Karpas-422 (cell line): ENCODE results near the gene ANKS1B. TPM values are rescaled to one million over a fixed set of nuclear protein-coding genes. Genes with fewer than 3 reads are reported as not detected.

Experiments used
- DNase-seq: peaks from one replicate; pipeline ENCODE4 v3.0.0-alpha.2; 2015
- H2AFZ ChIP-seq: fragments of 200-600 bp; sonication (generic); 2 replicates; pipeline ENCODE4 v1.6.1; 2014; ENCODE audit warnings: antibody characterized with exemption, low read length, mixed read lengths
- H3K27ac ChIP-seq: fragments of 200-600 bp; sonication (generic); 2 replicates; pipeline ENCODE4 v1.5.1; 2014; ENCODE audit warnings: mild to moderate bottlenecking, low read length, moderate library complexity
- H3K27me3 ChIP-seq: fragments of 200-600 bp; sonication (generic); 2 replicates; pipeline ENCODE4 v1.6.1; 2014; ENCODE audit warnings: low read length, mixed read lengths
- H3K36me3 ChIP-seq: fragments of 200-600 bp; sonication (generic); 2 replicates; pipeline ENCODE4 v1.6.1; 2014; ENCODE audit warnings: low read length, mixed read lengths; ENCODE audit not compliant: insufficient read depth
- H3K4me1 ChIP-seq: fragments of 200-600 bp; sonication (generic); 2 replicates; pipeline ENCODE4 v1.6.1; 2014; ENCODE audit warnings: mild to moderate bottlenecking, low read length, mixed read lengths
- H3K4me2 ChIP-seq: fragments of 200-600 bp; sonication (generic); 2 replicates; pipeline ENCODE4 v1.6.1; 2014; ENCODE audit warnings: low read length, low read depth, mild to moderate bottlenecking; ENCODE audit not compliant: poor library complexity, severe bottlenecking
- H3K4me3 ChIP-seq: fragments of 200-600 bp; sonication (generic); 2 replicates; pipeline ENCODE4 v1.5.1; 2014; ENCODE audit warnings: mild to moderate bottlenecking, antibody characterized with exemption, low read length, mixed read lengths
- H3K79me2 ChIP-seq: fragments of 200-600 bp; sonication (generic); 2 replicates; pipeline ENCODE4 v1.6.1; 2014; ENCODE audit warnings: mild to moderate bottlenecking, low read length, mixed read lengths
- H3K9ac ChIP-seq: fragments of 200-600 bp; sonication (generic); 2 replicates; pipeline ENCODE4 v1.6.0; 2014; ENCODE audit warnings: low read length
- H3K9me2 ChIP-seq: fragments of 200-600 bp; sonication (generic), shearing (Covaris generic); replicated peaks from 2 replicates; pipeline ENCODE4 v1.6.0; 2014; ENCODE audit warnings: mild to moderate bottlenecking, low read length, moderate library complexity; ENCODE audit not compliant: insufficient read depth
- H3K9me3 ChIP-seq: fragments of 300-700, 200-600 bp; sonication (generic); 2 replicates; pipeline ENCODE4 v1.6.1; 2014; ENCODE audit warnings: low read length, mixed read lengths
- H4K20me1 ChIP-seq: fragments of 200-600 bp; sonication (generic); 2 replicates; pipeline ENCODE4 v1.6.1; 2014; ENCODE audit warnings: mild to moderate bottlenecking, antibody characterized with exemption, low read length, low read depth; ENCODE audit not compliant: insufficient read depth
- total RNA-seq: library from RNA; depleted of rRNA; stranded (reverse); fragments of >200 nt; shearing (Covaris generic); gene quantifications from 2 replicates; pipeline ENCODE4 v1.2.3, GENCODE V29; 2014; ENCODE audit warnings: low replicate concordance

ANKS1B gene
- total RNA-seq, 1 experiment from 2014 or later = 23.4 TPM

GRCh38 chr12:98808243-98808875 lies 1176.4 kb downstream of the ANKS1B start:
- no peaks in the 10 kb centered on the region for H3K79me2 ChIP-seq
- no peak overlapping the region for H3K4me3 ChIP-seq
- no peak overlapping the region for H2AFZ ChIP-seq
- H4K20me1 ChIP-seq = no peaks in the 10 kb centered on the region
- no peaks in the 10 kb centered on the region for H3K27me3 ChIP-seq
- no peak overlapping the region for H3K9ac ChIP-seq
- no peaks in the 10 kb centered on the region for H3K9me2 ChIP-seq
- no peak for DNase-seq
- no peak overlapping the region for H3K4me2 ChIP-seq
- no peak overlapping the region for H3K27ac ChIP-seq
- H3K4me1 ChIP-seq = peaks cover 9% of the 10 kb centered on the region
- no peaks in the 10 kb centered on the region for H3K36me3 ChIP-seq
- H3K9me3 ChIP-seq = no peaks in the 10 kb centered on the region

DNA sequence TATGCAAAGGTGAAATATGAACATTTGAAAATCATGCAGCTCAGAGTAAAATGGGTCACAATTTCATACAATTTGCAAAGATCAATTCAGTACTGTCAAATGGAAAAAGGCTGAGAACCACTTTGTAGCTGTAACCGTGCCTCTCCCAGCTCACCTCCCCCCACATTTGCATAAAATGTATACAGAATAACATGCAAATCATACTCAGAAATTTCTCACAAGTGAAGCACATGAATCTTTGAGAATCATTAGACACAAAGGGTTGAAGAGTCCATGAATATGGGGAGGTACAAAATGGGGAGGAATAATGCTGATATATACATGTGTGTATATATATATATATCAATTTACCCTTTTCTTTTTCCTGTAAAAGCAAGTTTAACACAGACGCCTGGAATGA lies 1177.5 kb downstream of the ANKS1B start:
- DNase-seq = peak; percentile 44
- H3K4me3 ChIP-seq = no peak overlapping the region
- no peak overlapping the region for H3K27ac ChIP-seq
- H3K79me2 ChIP-seq = no peaks in the 10 kb centered on the region
- no peaks in the 10 kb centered on the region for H3K36me3 ChIP-seq
- H4K20me1 ChIP-seq = no peaks in the 10 kb centered on the region
- no peaks in the 10 kb centered on the region for H3K9me2 ChIP-seq
- peaks cover 9% of the 10 kb centered on the region for H3K4me1 ChIP-seq
- H2AFZ ChIP-seq = no peak overlapping the region
- H3K4me2 ChIP-seq = no peak overlapping the region
- H3K9ac ChIP-seq = no peak overlapping the region
- no peaks in the 10 kb centered on the region for H3K9me3 ChIP-seq
- H3K27me3 ChIP-seq = no peaks in the 10 kb centered on the region

GRCh38 chr12:98803468-98804209 lies 1181.1 kb downstream of the ANKS1B start:
- Histone ChIP-seq H3K9me2 (no peaks in the 10 kb centered on the region), H3K36me3 (no peaks in the 10 kb centered on the region), H2AFZ (no peak overlapping the region), H3K9me3 (no peaks in the 10 kb centered on the region), H3K4me3 (no peak overlapping the region), H3K4me2 (no peak overlapping the region), H3K9ac (no peak overlapping the region), H3K79me2 (no peaks in the 10 kb centered on the region), H3K27ac (no peak overlapping the region), H3K27me3 (no peaks in the 10 kb centered on the region), H4K20me1 (no peaks in the 10 kb centered on the region), H3K4me1 (peaks cover 9% of the 10 kb centered on the region)
- DNase-seq = no peak

- no peaks in the 10 kb centered on the region for H3K79me2 ChIP-seq
- H3K9me2 ChIP-seq = no peaks in the 10 kb centered on the region
- H3K4me3 ChIP-seq = no peak overlapping the region
- no peak overlapping the region for H3K4me2 ChIP-seq
- no peak for DNase-seq
- no peak overlapping the region for H2AFZ ChIP-seq
- no peaks in the 10 kb centered on the region for H3K4me1 ChIP-seq
- H3K9me3 ChIP-seq = no peaks in the 10 kb centered on the region
- no peaks in the 10 kb centered on the region for H3K36me3 ChIP-seq
- H3K27me3 ChIP-seq = no peaks in the 10 kb centered on the region
- H4K20me1 ChIP-seq = no peaks in the 10 kb centered on the region
- no peak overlapping the region for H3K9ac ChIP-seq
- no peak overlapping the region for H3K27ac ChIP-seq
Measured at GRCh38 chr12:98799822-98800221, 1184.9 kb downstream of the ANKS1B start.

DNA sequence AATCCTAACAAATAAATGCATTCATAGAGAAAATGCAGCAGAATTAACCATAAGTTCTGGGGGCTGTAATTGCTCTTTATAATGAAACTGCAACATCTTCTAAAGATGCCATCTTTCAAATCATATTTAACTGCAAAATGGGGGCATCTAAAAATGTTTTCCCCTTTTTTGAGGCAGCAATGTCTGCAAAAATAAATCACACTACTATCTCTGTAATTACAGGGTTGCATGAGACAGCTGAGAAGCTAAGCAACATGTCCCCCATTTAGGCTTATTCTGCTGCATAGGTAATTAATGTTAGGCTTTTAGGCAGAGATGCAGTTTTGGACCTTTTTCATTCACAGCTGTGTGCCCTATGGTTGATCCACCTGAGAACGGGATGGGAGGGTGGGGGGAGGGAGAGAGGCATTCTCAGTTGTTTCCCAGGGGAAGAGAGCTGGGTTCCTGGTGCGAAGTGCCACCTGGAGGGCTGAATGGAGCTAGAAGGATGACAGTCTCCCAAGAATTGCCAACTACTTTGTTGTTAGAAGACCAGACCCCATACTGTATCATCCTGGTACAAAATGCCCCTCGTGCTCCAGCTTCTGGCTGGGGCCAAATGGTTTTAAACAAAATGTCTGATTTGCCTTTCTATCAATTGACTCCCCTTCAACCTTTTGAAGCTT lies 1185.5 kb downstream of the ANKS1B start:
- H2AFZ ChIP-seq = no peak overlapping the region
- no peaks in the 10 kb centered on the region for H3K4me1 ChIP-seq
- no peak overlapping the region for H3K4me3 ChIP-seq
- H3K9ac ChIP-seq = no peak overlapping the region
- no peaks in the 10 kb centered on the region for H3K36me3 ChIP-seq
- no peak overlapping the region for H3K4me2 ChIP-seq
- no peaks in the 10 kb centered on the region for H3K79me2 ChIP-seq
- no peaks in the 10 kb centered on the region for H4K20me1 ChIP-seq
- DNase-seq = no peak
- H3K9me2 ChIP-seq = no peaks in the 10 kb centered on the region
- no peak overlapping the region for H3K27ac ChIP-seq
- no peaks in the 10 kb centered on the region for H3K27me3 ChIP-seq
- H3K9me3 ChIP-seq = no peaks in the 10 kb centered on the region

- Histone ChIP-seq H3K79me2 (no peaks in the 10 kb centered on the region), H3K4me1 (peaks cover 13% of the 10 kb centered on the region), H3K27ac (no peak overlapping the region), H3K9me2 (no peaks in the 10 kb centered on the region), H3K4me3 (no peak overlapping the region), H4K20me1 (no peaks in the 10 kb centered on the region), H3K4me2 (no peak overlapping the region), H3K9ac (no peak overlapping the region), H3K27me3 (no peaks in the 10 kb centered on the region), H3K9me3 (no peaks in the 10 kb centered on the region), H3K36me3 (no peaks in the 10 kb centered on the region), H2AFZ (no peak overlapping the region)
- DNase-seq = no peak
Measured at GRCh38 chr12:98797200-98797599, 1187.5 kb downstream of the ANKS1B start.

GRCh38 chr12:98796745-98797144 lies 1188.0 kb downstream of the ANKS1B start:
- Histone ChIP-seq H3K9me3 (no peaks in the 10 kb centered on the region), H4K20me1 (no peaks in the 10 kb centered on the region), H3K36me3 (no peaks in the 10 kb centered on the region), H3K27ac (no peak overlapping the region), H3K79me2 (no peaks in the 10 kb centered on the region), H3K9me2 (no peaks in the 10 kb centered on the region), H2AFZ (no peak overlapping the region), H3K9ac (no peak overlapping the region), H3K4me3 (no peak overlapping the region), H3K4me1 (peaks cover 13% of the 10 kb centered on the region), H3K27me3 (no peaks in the 10 kb centered on the region), H3K4me2 (no peak overlapping the region)
- DNase-seq = no peak

DNA sequence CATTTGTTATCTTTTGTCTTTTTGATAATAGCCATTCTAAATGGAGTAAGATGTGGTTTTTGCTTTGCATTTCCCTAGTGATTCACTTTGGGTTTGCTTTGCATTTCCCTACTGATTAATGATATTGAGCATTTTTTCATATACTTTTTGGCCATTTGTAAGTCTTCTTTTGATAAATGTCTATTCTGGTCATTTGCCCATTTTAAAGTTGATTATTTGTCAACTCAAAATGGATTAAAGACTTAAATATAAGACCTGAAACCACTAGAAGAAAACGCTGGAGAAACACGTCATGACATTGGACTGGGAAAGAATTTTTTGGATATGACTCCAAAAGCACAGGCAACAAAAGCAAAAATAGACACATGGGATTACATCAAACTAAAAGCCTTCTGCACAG lies 1191.6 kb downstream of the ANKS1B start:
- Histone ChIP-seq H4K20me1 (no peaks in the 10 kb centered on the region), H2AFZ (no peak overlapping the region), H3K79me2 (no peaks in the 10 kb centered on the region), H3K4me3 (no peak overlapping the region), H3K9me3 (no peaks in the 10 kb centered on the region), H3K4me2 (no peak overlapping the region), H3K27ac (no peak overlapping the region), H3K27me3 (no peaks in the 10 kb centered on the region), H3K36me3 (no peaks in the 10 kb centered on the region), H3K9ac (no peak overlapping the region), H3K9me2 (no peaks in the 10 kb centered on the region), H3K4me1 (peaks cover 13% of the 10 kb centered on the region)
- no peak for DNase-seq
